ENCODE data around the gene BICC1.

Gene BICC1

GRCh38 chr10:58873161-58873560 is 360.5 kb downstream of the BICC1 start:
- no peak overlapping the region for H3K27ac ChIP-seq
- H3K4me3 ChIP-seq (ENCODE audit: low read depth in 1 of 2, low read length in 1 of 2): no peak overlapping the region
- no peak for TF ChIP-seq CTCF (IDR thresholded peaks at IDR 0.05)
- H3K9me3 ChIP-seq: no peaks in the 10 kb centered on the region
- H3K4me1 ChIP-seq (ENCODE audit: control insufficient read depth in 1 of 2, insufficient read depth in 1 of 2, low read depth in 1 of 2, low read length in 1 of 2): no peaks in the 10 kb centered on the region
- H3K36me3 ChIP-seq: no peaks in the 10 kb centered on the region
- no peaks in the 10 kb centered on the region for H3K27me3 ChIP-seq

Measured in neutrophil (primary cell).